Activated CD8-positive, alpha-beta memory T cell treated with anti-CD3 and anti-CD28 coated beads, Interleukin-2, amount 50 U/mL, for 1 hour (primary cell): ENCODE measurements around the gene GARIN6.
"Not testable (repeated sequence)": the region's sequence is repeated elsewhere in the genome, so short reads cannot be mapped to it uniquely, and the experiment has no call there.

Source experiments
- DNase-seq: peaks from one replicate; pipeline ENCODE4 v3.0.0-alpha.2; 2020; ENCODE audit errors: extremely low read depth

The GARIN6 gene

GRCh38 chr12:99647453-99647852 is at the start of gene GARIN6:
GARIN6 (plus strand) TSS chr12:99647753; CDS start chr12:99648175, 422 bp downstream.
- DNase-seq: no peak

DNA sequence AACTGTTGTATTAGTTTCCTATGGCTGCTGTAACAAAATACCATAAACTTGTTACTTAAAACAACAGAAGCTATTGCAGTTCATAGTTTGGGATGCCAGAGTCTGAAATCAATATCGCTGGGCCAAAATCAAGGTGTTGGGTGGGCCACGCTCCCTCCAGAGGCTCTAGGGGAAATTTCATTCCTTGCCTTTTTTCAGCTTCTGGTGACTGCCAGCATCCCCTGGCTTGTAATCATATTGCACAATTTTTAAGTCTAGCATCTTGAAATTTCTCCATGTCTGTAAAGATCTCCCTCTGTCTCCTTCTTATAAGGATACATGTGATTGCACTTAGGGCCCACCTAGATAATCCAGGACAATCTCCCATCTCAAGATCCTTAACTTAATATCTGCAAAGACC is 48.8 kb upstream of the GARIN6 start:
- DNase-seq: no peak

- DNase-seq: no peak
These were observed 47.2 kb upstream of the GARIN6 start for GRCh38 chr12:99600388-99600787.

DNA sequence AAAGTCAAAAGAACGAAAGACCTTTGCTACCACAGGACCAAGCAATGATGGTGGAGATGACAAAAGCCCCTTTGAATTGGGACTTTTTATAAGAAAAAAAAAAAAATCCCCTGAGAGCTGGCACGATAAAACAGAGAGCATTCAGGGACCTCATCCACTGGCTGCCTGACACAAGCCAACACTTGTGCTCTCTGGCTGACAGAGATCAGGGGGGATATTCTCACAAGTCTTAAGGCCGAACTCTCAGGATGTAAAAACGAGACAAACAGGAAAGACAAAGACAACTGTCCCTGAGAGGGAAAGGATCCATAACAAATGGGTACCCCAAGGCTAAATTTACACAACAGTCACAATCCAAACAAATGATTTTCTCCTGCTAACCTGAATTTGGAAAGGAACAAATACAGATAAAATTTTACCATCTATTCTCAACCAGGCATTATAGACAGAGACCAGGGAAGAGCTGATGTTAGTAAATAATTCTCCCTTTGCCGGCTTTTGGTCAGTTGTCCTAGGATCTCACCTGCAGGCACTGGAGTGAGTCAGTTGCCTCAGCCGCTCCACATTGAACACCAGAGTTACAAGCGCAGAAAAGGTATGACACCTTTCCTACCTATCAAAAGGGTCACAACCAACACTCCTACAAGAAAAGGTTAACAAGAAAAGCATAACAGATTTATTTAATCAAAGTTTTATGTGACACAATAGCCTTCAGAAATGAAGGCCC is 37.9 kb upstream of the GARIN6 start:
- DNase-seq: no peak

DNA sequence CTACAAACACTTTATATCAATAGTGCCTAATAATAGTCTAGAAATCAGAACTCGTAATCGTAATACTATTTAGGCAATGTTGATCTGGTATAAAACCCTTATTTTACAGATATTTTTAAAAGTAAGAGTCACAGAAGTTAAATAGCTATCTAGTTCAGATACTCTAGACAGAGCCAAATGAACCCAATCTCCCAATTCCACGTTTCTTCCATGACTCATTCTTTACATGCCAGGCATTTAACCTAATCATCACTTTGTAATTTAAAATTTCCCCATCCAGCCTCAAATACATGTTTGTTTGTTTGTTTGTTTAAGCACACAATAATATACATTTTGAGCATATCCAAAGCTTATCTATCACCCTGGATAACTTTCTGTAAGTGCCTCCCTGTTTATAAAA is 36.4 kb upstream of the GARIN6 start:
- DNase-seq: no peak

DNA sequence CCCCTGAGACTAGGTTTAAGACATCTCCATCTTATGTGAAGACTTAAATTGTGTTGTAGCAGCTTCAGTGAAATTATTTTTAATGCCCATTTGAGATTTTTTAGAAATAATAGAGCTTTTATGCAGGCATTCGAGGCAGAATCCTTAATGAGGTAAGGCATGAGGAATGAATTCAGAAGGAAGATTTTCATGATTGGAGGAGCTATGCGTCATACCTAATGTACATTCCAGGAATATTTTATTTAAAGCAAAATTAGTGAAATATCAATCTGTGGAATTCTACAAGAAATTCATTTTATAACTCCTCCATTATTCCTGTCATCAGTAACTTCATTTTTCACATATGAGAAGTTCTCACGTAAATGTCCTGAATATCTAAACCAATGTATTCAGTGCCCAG is 36.0 kb upstream of the GARIN6 start:
- no peak for DNase-seq

DNA sequence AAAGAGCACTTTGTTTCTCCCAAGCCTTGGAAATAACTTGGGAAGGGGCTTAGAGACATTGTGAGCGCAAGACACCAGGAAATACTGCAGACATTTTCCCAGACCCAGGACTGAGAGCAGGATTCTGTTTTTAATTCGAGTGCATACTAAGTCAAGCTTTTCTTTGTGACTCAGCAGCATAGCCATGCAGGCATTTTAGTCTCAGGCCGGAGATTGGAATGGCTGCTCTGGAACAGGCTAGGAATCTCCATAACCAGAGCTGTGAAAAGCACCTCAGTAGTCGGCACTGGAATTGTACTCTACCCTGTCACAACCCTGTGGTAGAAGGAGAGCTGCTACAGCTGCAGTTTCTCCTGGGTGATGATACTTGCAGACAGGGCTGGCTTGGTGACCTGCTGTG is 28.9 kb upstream of the GARIN6 start:
- no peak for DNase-seq

- DNase-seq: no peak
These were observed 28.0 kb upstream of the GARIN6 start for GRCh38 chr12:99619389-99620158.

DNA sequence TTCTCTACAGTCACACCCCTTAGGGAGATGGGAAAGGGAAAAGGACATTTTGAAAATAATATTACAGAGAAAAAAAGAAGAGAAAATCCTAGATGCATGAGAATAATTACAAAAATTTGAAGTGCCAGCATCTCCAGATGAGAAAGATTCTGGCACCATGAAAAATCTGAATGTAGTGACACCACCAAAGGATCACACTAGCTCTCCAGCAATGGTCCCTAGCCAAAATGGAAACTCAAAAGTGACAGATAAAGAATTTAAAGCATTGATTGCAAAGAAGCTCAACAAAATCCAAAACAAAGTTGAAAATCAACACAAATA is 27.4 kb upstream of the GARIN6 start:
- no peak for DNase-seq

DNA sequence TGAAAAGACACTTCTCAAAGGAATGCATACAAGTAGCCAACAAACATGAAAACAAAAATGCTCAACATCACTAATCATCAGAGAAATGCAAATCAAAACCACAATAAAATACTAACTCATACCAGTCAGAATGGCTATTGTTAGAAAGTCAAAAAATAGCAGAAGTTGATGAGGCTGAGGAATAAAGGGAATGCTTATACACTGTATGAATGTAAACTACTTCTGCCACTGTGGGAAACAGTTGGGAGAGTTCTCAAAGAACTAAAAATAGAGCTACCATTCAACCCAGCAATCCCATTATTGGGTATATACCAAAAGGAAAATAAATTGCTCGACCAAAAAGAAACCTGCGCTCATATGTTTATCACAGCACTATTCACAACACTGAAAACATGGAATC is 23.0 kb upstream of the GARIN6 start:
- not testable (repeated sequence) for DNase-seq

GRCh38 chr12:99627459-99627858 is 20.1 kb upstream of the GARIN6 start:
- DNase-seq: no peak

DNA sequence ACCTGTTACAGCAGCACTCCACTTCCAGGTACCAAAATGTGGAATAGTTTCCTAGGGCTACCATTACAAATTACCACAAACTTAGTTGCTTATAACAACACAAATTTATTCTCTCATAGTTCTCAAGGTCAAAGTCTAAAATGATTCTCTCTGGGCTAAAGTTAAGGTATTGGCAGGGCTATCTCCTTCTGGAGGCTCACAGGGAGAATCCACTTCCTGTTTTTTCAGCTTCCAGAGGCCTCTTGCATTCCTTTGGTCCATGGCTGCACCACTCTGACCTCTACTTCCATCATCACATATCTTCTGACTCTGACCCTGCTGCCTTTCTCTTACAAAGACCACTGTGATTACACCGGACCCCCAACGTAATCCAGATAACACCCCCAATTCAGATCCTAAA is 2.9 kb upstream of the GARIN6 start:
- DNase-seq: no peak

- no peak for DNase-seq
These were observed 630 bp downstream of the GARIN6 start for GRCh38 chr12:99648183-99648582.

GRCh38 chr12:99649551-99649950 is 2.0 kb downstream of the GARIN6 start:
- DNase-seq: no peak

DNA sequence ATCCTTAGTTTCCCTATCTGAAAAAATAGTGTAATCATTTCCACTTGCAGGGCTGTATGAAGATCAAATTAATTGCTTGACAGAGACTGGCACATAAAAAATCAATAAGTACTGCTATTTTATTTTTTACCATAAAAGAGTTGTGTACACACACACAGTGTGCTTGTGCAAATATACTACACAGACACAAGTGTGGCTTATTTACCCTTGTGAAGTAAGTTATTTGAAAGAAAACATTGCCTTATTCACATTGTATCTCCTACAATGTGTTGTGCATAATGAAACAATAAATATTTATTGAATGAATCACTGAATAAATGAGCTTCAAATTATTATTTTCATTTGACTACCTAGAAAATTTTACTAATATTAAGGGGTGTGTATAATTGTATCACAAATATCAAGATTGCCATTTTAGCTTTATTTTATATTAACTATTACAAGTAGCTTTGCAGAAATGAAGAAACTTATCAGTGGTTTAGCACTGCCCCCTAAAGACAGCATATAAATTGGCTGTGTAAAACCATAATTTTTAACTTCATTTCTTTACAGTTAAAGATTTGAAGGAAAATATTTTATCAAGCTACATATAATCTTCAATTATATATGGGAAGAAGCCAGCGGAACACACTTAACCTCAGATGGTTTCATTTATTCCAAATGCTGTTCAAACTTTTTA is 11.3 kb downstream of the GARIN6 start:
- DNase-seq: no peak

DNA sequence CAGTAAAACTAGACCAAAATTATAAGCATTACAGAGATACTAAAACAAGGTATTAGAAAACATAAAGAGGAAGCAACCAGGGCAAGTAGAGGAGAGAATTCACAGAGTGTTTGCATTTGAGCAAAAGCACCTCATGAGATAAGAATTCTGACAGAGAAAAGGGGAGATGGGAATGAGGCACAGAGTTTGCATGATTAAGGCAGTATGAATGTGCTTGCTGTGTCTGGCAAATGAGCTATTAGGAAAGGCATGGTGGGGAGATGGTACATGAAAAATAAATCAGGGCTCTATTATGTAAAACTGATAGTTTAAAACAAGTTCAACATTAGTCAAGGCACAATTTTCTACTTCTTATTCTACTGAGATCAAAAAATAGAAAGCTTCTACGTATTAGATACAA is 23.1 kb downstream of the GARIN6 start:
- no peak for DNase-seq

- DNase-seq: no peak
These were observed 32.7 kb downstream of the GARIN6 start for GRCh38 chr12:99680276-99680675.

- DNase-seq: no peak
These were observed 38.6 kb downstream of the GARIN6 start for GRCh38 chr12:99686142-99686541.

GRCh38 chr12:99695050-99695449 is 47.5 kb downstream of the GARIN6 start:
- DNase-seq: no peak
